Urinary bladder (tissue), 4 donors: ENCODE data around the gene TMEM150C. TPM values are rescaled to one million over a fixed set of nuclear protein-coding genes. Genes with fewer than 3 reads are reported as not detected.

Experiments used
- DNase-seq: peaks from one replicate; pipeline ENCODE4 v3.0.0-alpha.2; 2015; ENCODE audit errors: extremely low spot score
- H3K27ac ChIP-seq: one replicate; pipeline ENCODE4 v1.5.1; 2013; ENCODE audit warnings: low read depth, mild to moderate bottlenecking, moderate library complexity
- H3K36me3 ChIP-seq: one replicate; pipeline ENCODE4 v1.6.1; 2013; ENCODE audit warnings: mild to moderate bottlenecking, moderate library complexity; ENCODE audit not compliant: insufficient read depth
- H3K4me1 ChIP-seq: one replicate; pipeline ENCODE4 v1.6.1; 2013; ENCODE audit warnings: mild to moderate bottlenecking, moderate library complexity; ENCODE audit not compliant: insufficient read depth
- H3K4me3 ChIP-seq: one replicate; pipeline ENCODE4 v1.5.1; 2013; ENCODE audit warnings: low read depth, low read length
- WGBS: extraction: QIAGEN DNeasy Blood & Tissue Kit; methylation state at CpG from one replicate; pipeline ENCODE4 v1.1.7; 2013; 5-methylcytosine and 5-hydroxymethylcytosine counted together
- polyA plus RNA-seq: library from polyadenylated mRNA; stranded (reverse); fragments of 200-250 nt; gene quantifications from one replicate; pipeline ENCODE4 v1.2.3, GENCODE V29; 2013
- total RNA-seq: library from RNA; depleted of rRNA; stranded (reverse); fragments of >200 nt; gene quantifications from one replicate; pipeline ENCODE4 v1.2.3, GENCODE V29; 2014
- donor health status: healthy with polysubstance abuse.
- donor health status: healthy.

Gene TMEM150C
- total and polyA plus RNA-seq, 2 donors, result 10.2 to 10.4 TPM

- H3K4me1 ChIP-seq, result no peaks in the 10 kb centered on the region
- no peak overlapping the region for H3K4me3 ChIP-seq
- no peaks in the 10 kb centered on the region for H3K36me3 ChIP-seq
- WGBS, result 71% methylated on average over 2 of the region's 2 CpGs
- DNase-seq, result no peak
- no peak overlapping the region for H3K27ac ChIP-seq
These were observed 91.9 kb downstream of the TMEM150C start for GRCh38 chr4:82469791-82470345.

- Histone ChIP-seq H3K4me3 (no peak overlapping the region), H3K27ac (no peak overlapping the region), H3K36me3 (no peaks in the 10 kb centered on the region), H3K4me1 (no peaks in the 10 kb centered on the region)
- no peak for DNase-seq
- WGBS, result 43% methylated on average over 3 of the region's 3 CpGs
These were observed 94.3 kb downstream of the TMEM150C start for GRCh38 chr4:82467471-82467870.

GRCh38 chr4:82463221-82463620 is 98.6 kb downstream of the TMEM150C start:
- no peak for DNase-seq
- WGBS, result 96% methylated on average over 1 of the region's 1 CpG
- no peaks in the 10 kb centered on the region for H3K4me1 ChIP-seq
- no peak overlapping the region for H3K4me3 ChIP-seq
- no peaks in the 10 kb centered on the region for H3K36me3 ChIP-seq
- no peak overlapping the region for H3K27ac ChIP-seq

- no peaks in the 10 kb centered on the region for H3K36me3 ChIP-seq
- H3K4me1 ChIP-seq, result no peaks in the 10 kb centered on the region
- no peak overlapping the region for H3K4me3 ChIP-seq
- H3K27ac ChIP-seq, result no peak overlapping the region
- DNase-seq, result peak; percentile 70
- WGBS, result 7% methylated on average over 7 of the region's 7 CpGs
These were observed 99.4 kb downstream of the TMEM150C start for GRCh38 chr4:82462415-82462831.

- Histone ChIP-seq H3K27ac (no peak overlapping the region), H3K36me3 (no peaks in the 10 kb centered on the region), H3K4me3 (no peak overlapping the region), H3K4me1 (no peaks in the 10 kb centered on the region)
- no peak for DNase-seq
- 85% methylated on average over 2 of the region's 2 CpGs for WGBS
These were observed 100.1 kb downstream of the TMEM150C start for GRCh38 chr4:82461710-82462109.

GRCh38 chr4:82458729-82459128 is 103.1 kb downstream of the TMEM150C start:
- no peak for DNase-seq
- H3K36me3 ChIP-seq, result peaks cover 4% of the 10 kb centered on the region
- H3K4me1 ChIP-seq, result no peaks in the 10 kb centered on the region
- H3K4me3 ChIP-seq, result no peak overlapping the region
- no peak overlapping the region for H3K27ac ChIP-seq
- 87% methylated on average over 2 of the region's 2 CpGs for WGBS

- 92% methylated on average over 7 of the region's 7 CpGs for WGBS
These were observed 104.5 kb downstream of the TMEM150C start for GRCh38 chr4:82457266-82457665.

GRCh38 chr4:82452026-82452425 is 109.8 kb downstream of the TMEM150C start:
- Histone ChIP-seq H3K4me1 (no peaks in the 10 kb centered on the region), H3K36me3 (peaks cover 4% of the 10 kb centered on the region)
- 97% methylated on average over 7 of the region's 7 CpGs for WGBS

More at GRCh38 chr4:82457266-82457665, 104.5 kb downstream of the TMEM150C start:
- Histone ChIP-seq H3K36me3 (peaks cover 4% of the 10 kb centered on the region), H3K4me1 (no peaks in the 10 kb centered on the region), H3K4me3 (no peak overlapping the region), H3K27ac (no peak overlapping the region)
- no peak for DNase-seq

GRCh38 chr4:82450966-82451755 is 110.6 kb downstream of the TMEM150C start:
- 80% methylated on average over 13 of the region's 13 CpGs for WGBS
- no peak for DNase-seq
- Histone ChIP-seq H3K27ac (no peak overlapping the region), H3K4me1 (no peaks in the 10 kb centered on the region), H3K36me3 (peaks cover 4% of the 10 kb centered on the region), H3K4me3 (no peak overlapping the region)

More at GRCh38 chr4:82452026-82452425, 109.8 kb downstream of the TMEM150C start:
- no peak overlapping the region for H3K4me3 ChIP-seq
- no peak overlapping the region for H3K27ac ChIP-seq
- DNase-seq, result no peak

- 100% methylated on average over 1 of the region's 1 CpG for WGBS
- no peaks in the 10 kb centered on the region for H3K4me1 ChIP-seq
These were observed 113.9 kb downstream of the TMEM150C start for GRCh38 chr4:82447886-82448285.

GRCh38 chr4:82439088-82439487 is 122.7 kb downstream of the TMEM150C start:
- Histone ChIP-seq H3K4me3 (no peak overlapping the region), H3K36me3 (no peaks in the 10 kb centered on the region), H3K4me1 (no peaks in the 10 kb centered on the region), H3K27ac (no peak overlapping the region)
- no peak for DNase-seq
- 81% methylated on average over 2 of the region's 2 CpGs for WGBS

More at GRCh38 chr4:82447886-82448285, 113.9 kb downstream of the TMEM150C start:
- DNase-seq, result no peak
- H3K27ac ChIP-seq, result no peak overlapping the region
- no peak overlapping the region for H3K4me3 ChIP-seq
- H3K36me3 ChIP-seq, result no peaks in the 10 kb centered on the region

GRCh38 chr4:82437285-82438005 is 124.3 kb downstream of the TMEM150C start:
- Histone ChIP-seq H3K27ac (no peak overlapping the region), H3K4me1 (no peaks in the 10 kb centered on the region), H3K36me3 (no peaks in the 10 kb centered on the region), H3K4me3 (no peak overlapping the region)
- peak; percentile 40 for DNase-seq
- 88% methylated on average over 4 of the region's 4 CpGs for WGBS

- H3K27ac ChIP-seq, result no peak overlapping the region
- no peaks in the 10 kb centered on the region for H3K4me1 ChIP-seq
- WGBS, result 93% methylated on average over 4 of the region's 4 CpGs
- no peaks in the 10 kb centered on the region for H3K36me3 ChIP-seq
- H3K4me3 ChIP-seq, result no peak overlapping the region
- no peak for DNase-seq
These were observed 125.0 kb downstream of the TMEM150C start for GRCh38 chr4:82436780-82437179.

GRCh38 chr4:82436130-82436529 is 125.7 kb downstream of the TMEM150C start:
- DNase-seq, result no peak
- WGBS, result 91% methylated on average over 5 of the region's 5 CpGs
- H3K36me3 ChIP-seq, result no peaks in the 10 kb centered on the region
- H3K27ac ChIP-seq, result no peak overlapping the region
- no peaks in the 10 kb centered on the region for H3K4me1 ChIP-seq
- H3K4me3 ChIP-seq, result no peak overlapping the region
